ENCODE results near the gene TRAPPC8.
"Not testable (repeated sequence)": the region's sequence is repeated elsewhere in the genome, so short reads cannot be mapped to it uniquely, and the experiment has no call there.

DNA sequence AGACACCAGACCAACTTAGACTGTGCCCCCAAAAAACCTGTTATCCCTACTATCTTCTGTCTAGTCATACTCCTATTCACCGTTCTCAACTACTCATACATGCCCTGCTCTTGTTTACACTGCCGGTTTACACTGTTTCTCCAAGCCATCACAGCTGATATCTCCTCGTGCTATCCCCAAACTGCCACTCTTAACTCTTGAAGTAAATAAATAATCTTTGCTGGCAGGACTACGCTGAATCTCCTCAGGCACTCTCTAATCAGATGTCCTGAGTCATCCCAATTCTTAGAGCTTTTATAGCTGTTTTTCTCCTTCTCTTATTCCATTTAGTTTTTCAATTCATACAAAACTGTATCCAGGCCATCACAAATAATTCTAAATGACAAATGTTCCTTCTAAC is 133.9 kb downstream of the TRAPPC8 start:
- TF ChIP-seq, protein P1, sequence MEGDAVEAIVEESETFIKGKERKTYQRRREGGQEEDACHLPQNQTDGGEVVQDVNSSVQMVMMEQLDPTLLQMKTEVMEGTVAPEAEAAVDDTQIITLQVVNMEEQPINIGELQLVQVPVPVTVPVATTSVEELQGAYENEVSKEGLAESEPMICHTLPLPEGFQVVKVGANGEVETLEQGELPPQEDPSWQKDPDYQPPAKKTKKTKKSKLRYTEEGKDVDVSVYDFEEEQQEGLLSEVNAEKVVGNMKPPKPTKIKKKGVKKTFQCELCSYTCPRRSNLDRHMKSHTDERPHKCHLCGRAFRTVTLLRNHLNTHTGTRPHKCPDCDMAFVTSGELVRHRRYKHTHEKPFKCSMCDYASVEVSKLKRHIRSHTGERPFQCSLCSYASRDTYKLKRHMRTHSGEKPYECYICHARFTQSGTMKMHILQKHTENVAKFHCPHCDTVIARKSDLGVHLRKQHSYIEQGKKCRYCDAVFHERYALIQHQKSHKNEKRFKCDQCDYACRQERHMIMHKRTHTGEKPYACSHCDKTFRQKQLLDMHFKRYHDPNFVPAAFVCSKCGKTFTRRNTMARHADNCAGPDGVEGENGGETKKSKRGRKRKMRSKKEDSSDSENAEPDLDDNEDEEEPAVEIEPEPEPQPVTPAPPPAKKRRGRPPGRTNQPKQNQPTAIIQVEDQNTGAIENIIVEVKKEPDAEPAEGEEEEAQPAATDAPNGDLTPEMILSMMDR (IDR thresholded peaks at IDR 0.05) = not testable (repeated sequence)
- TF ChIP-seq POLR2A (IDR thresholded peaks at IDR 0.05); EP300 (IDR thresholded peaks at IDR 0.05; ENCODE audit: low read depth); POLR2AphosphoS5 (IDR thresholded peaks at IDR 0.05): not testable (repeated sequence)
